ENCODE results near the gene KANK4. TPM values are rescaled to one million over a fixed set of nuclear protein-coding genes. Genes with fewer than 3 reads are reported as not detected.

KANK4 gene
- total RNA-seq, 4 donors from 2014 or later, result 0.16 TPM; not detected in 3

DNA sequence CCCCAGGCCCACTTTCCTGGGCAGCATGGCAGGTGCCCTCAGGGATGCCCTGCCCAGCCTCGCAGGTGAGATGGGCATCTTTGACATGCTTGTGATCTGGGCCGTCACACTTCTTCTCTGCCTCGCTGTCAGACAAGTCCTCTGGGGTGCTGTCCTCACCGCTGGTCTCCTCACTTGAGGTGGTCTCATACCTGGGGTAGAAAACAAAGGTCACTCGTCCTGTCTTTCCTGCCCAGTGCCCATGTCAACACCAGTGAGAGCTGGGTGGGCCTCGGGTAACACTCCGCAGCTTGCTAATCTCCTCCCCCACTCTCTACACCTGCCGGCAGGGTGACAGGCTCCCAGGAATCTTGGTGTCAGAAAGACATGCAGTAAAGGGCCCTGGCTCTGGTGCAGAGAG, 50.9 kb downstream of the KANK4 start:
- no peaks in the 10 kb centered on the region for H3K4me1 ChIP-seq
- H3K36me3 ChIP-seq, result no peaks in the 10 kb centered on the region
- H3K4me3 ChIP-seq, result no peak overlapping the region
- DNase-seq, result no peak
- no peak for ATAC-seq
- in situ Hi-C loops (cut with MboI; ENCODE audit: low sequenced_read_pairs in 4 of 4) (no loop called here), intact Hi-C loops (cut with DNase I; ENCODE audit: low total_unique reads) (no loop called here)
- no peaks in the 10 kb centered on the region for H3K27me3 ChIP-seq
- H3K27ac ChIP-seq, result no peak overlapping the region
- H3K9me3 ChIP-seq, result no peaks in the 10 kb centered on the region
- TF ChIP-seq, protein P1, sequence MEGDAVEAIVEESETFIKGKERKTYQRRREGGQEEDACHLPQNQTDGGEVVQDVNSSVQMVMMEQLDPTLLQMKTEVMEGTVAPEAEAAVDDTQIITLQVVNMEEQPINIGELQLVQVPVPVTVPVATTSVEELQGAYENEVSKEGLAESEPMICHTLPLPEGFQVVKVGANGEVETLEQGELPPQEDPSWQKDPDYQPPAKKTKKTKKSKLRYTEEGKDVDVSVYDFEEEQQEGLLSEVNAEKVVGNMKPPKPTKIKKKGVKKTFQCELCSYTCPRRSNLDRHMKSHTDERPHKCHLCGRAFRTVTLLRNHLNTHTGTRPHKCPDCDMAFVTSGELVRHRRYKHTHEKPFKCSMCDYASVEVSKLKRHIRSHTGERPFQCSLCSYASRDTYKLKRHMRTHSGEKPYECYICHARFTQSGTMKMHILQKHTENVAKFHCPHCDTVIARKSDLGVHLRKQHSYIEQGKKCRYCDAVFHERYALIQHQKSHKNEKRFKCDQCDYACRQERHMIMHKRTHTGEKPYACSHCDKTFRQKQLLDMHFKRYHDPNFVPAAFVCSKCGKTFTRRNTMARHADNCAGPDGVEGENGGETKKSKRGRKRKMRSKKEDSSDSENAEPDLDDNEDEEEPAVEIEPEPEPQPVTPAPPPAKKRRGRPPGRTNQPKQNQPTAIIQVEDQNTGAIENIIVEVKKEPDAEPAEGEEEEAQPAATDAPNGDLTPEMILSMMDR (IDR thresholded peaks at IDR 0.05 in 4 of 5, conservative IDR thresholded peaks at IDR 0.05 in 1 of 5), result no peak
- TF ChIP-seq POLR2A (IDR thresholded peaks at IDR 0.05), result no peak

DNA sequence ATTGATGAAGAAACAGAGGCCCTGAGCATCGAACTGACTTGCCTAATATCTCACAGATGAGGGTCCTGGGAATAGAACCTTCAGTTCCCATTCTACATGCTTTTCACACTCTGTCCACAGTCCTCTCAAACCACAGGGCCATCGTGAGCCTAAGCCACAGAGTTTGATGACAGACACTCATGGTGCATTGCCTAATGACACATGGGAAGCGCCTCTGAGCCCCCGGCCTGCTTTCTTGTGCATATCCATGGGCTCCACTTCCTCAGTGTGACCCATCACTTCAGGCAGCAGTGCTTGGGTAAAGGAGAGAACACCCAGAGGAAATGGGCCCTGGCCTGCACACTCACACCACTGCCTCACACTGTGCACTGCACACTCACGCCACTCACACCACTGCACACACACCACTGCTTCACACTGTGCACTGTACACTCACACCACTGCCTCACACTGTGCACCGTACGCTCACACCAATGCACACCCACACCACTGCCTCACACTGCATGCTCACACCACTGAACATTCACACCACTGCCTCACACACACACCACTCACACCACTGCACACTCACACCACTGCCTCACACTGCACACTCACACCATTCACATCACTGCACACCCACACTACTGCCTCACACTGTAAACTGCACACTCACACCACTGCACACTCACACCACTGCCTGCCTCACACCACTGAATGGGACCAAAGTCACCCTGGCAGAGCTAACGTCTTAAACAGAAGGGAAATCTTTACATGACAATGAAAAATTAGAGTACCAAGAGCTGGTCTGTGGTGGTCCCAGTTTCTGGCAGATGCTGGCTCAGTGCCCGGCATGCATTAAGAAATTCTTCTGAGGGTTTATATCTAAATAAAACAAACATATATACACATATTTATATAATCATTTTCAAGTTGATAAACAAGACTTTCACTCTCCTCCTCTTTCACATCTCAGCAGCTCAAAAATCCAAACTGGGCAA, 53.0 kb downstream of the KANK4 start:
- no peak for TF ChIP-seq POLR2A (IDR thresholded peaks at IDR 0.05)
- TF ChIP-seq, protein P1 (IDR thresholded peaks at IDR 0.05 in 4 of 5, conservative IDR thresholded peaks at IDR 0.05 in 1 of 5), result no peak
- in situ Hi-C loops (cut with MboI; ENCODE audit: low sequenced_read_pairs in 4 of 4), result no loop called here
- no peaks in the 10 kb centered on the region for H3K36me3 ChIP-seq

DNA sequence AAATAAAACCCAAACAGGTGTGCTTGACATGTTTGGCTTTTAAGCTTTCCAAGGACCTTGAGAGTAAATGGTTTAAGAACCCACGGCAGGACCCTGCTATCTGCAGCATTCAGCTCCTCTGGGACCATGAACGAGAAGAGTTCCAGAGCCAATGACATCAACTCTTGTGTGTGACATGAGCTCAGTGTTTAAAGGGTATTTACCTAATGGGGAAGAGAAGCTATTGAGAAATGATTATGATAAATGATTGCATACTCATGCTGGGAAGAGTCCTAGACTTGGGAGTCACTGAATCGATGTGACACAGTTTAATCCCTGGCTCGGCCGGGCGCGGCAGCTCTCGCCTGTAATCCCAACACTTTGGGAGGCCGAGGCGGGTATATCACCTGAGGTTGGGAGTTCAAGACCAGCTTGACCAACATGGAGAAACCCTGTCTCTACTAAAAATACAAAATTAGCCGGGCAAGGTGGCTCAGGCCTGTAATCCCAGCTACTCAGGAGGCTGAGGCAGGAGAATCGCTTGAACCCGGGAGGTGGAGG, 55.4 kb downstream of the KANK4 start:
- DNase-seq (no peak), ATAC-seq (no peak)
- TF ChIP-seq, protein P1 (IDR thresholded peaks at IDR 0.05 in 4 of 5, conservative IDR thresholded peaks at IDR 0.05 in 1 of 5), result no peak
- no peak for TF ChIP-seq POLR2A (IDR thresholded peaks at IDR 0.05)
- in situ Hi-C loops (cut with MboI; ENCODE audit: low sequenced_read_pairs in 4 of 4), result no loop called here
- intact Hi-C loops (cut with DNase I; ENCODE audit: low total_unique reads), result no loop called here
- Histone ChIP-seq H3K4me3 (no peak overlapping the region), H3K36me3 (no peaks in the 10 kb centered on the region), H3K27me3 (no peaks in the 10 kb centered on the region), H3K9me3 (no peaks in the 10 kb centered on the region), H3K27ac (no peak overlapping the region), H3K4me1 (no peaks in the 10 kb centered on the region)

More for the DNA sequence above, 53.0 kb downstream of the KANK4 start:
- no peaks in the 10 kb centered on the region for H3K27me3 ChIP-seq
- no peak for DNase-seq
- intact Hi-C loops (cut with DNase I; ENCODE audit: low total_unique reads), result no loop called here
- no peak overlapping the region for H3K27ac ChIP-seq
- H3K4me1 ChIP-seq, result no peaks in the 10 kb centered on the region
- no peaks in the 10 kb centered on the region for H3K9me3 ChIP-seq
- no peak for ATAC-seq
- no peak overlapping the region for H3K4me3 ChIP-seq

DNA sequence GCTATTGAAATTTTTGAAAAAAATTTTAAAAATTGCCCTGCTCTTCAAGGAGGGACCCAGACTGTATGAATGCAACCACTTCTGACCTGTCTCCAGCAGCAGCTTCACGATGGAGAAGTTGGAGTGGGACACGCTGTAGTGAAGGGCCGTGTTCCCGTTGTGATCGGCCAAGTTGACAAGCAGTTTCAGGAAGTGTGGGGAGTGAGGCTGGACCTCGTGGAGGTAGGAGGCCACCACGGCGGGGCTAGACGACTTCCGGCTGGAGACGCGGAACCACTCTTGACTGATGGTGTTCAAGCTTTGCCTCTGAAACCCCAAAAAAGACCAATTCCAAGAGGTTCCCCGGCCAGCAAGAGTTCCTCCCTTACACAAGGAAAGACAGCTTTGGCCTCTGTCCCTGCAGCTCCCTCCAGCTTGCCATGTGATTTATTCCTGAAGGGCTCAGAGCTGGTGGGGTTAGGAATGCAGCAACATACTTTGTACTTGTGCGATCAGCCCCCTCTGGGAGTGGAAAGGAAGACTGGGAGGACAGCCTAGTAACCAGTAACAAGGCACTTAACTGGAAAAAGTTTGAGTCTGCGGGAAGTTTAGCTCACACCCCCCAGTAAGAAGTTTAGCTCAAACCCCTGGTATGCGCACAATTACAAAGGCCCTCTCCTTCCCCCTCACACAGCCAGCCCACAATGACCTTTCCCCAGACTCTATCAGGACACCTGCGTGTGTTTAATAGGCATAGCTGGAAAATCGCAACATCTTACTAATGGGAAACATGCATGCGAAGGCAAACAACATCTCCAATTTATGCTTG, 56.0 kb downstream of the KANK4 start:
- intact Hi-C loops (cut with DNase I; ENCODE audit: low total_unique reads), result no loop called here
- Histone ChIP-seq H3K27ac (no peak overlapping the region), H3K36me3 (no peaks in the 10 kb centered on the region)

More for the DNA sequence above, 56.0 kb downstream of the KANK4 start:
- Histone ChIP-seq H3K9me3 (no peaks in the 10 kb centered on the region), H3K27me3 (no peaks in the 10 kb centered on the region), H3K4me1 (no peaks in the 10 kb centered on the region), H3K4me3 (no peak overlapping the region)
- TF ChIP-seq, protein P1 (IDR thresholded peaks at IDR 0.05 in 4 of 5, conservative IDR thresholded peaks at IDR 0.05 in 1 of 5), result no peak
- TF ChIP-seq POLR2A (IDR thresholded peaks at IDR 0.05), result no peak
- ATAC-seq, result no peak
- no peak for DNase-seq
- in situ Hi-C loops (cut with MboI; ENCODE audit: low sequenced_read_pairs in 4 of 4), result no loop called here

Data from gastrocnemius medialis (tissue), 4 donors.